Suppressor macrophage treated with lipopolysaccharide for 4 hours (primary cell): ENCODE data around the gene PNPLA3.
A peak's percentile ranks its signal among the peaks of the same experiment; 100 is the strongest.

Source experiments
- DNase-seq: peaks from one replicate; pipeline ENCODE4 v3.0.0-alpha.2; 2020

PNPLA3 gene

GRCh38 chr22:43923631-43924464 lies at the start of gene PNPLA3:
TSS of gene PNPLA3 (plus strand) at chr22:43923805. CDS start at chr22:43923912, 107 bp downstream.
- DNase-seq, result peak; percentile 77

GRCh38 chr22:43876866-43877509 lies 46.6 kb upstream of the PNPLA3 start:
- DNase-seq, result no peak

GRCh38 chr22:43878079-43878795 lies 45.4 kb upstream of the PNPLA3 start:
- no peak for DNase-seq

- DNase-seq, result no peak
These were observed 44.6 kb upstream of the PNPLA3 start for GRCh38 chr22:43878831-43879550.

GRCh38 chr22:43879901-43880540 lies 43.6 kb upstream of the PNPLA3 start:
- DNase-seq, result no peak

GRCh38 chr22:43880541-43880991 lies 43.0 kb upstream of the PNPLA3 start:
- DNase-seq, result no peak

GRCh38 chr22:43881091-43882061 lies 42.2 kb upstream of the PNPLA3 start:
- no peak for DNase-seq

GRCh38 chr22:43882122-43882767 lies 41.4 kb upstream of the PNPLA3 start:
- no peak for DNase-seq

GRCh38 chr22:43883012-43883661 lies 40.5 kb upstream of the PNPLA3 start:
- DNase-seq, result peak; percentile 63

GRCh38 chr22:43883719-43884415 lies 39.7 kb upstream of the PNPLA3 start:
- DNase-seq, result no peak

GRCh38 chr22:43884600-43885318 lies 38.8 kb upstream of the PNPLA3 start:
- peak; percentile 65 for DNase-seq

GRCh38 chr22:43885319-43885671 lies 38.3 kb upstream of the PNPLA3 start:
- DNase-seq, result no peak

- no peak for DNase-seq
These were observed 37.8 kb upstream of the PNPLA3 start for GRCh38 chr22:43885786-43886185.

- no peak for DNase-seq
These were observed 37.4 kb upstream of the PNPLA3 start for GRCh38 chr22:43886231-43886630.

- DNase-seq, result no peak
These were observed 36.2 kb upstream of the PNPLA3 start for GRCh38 chr22:43887391-43887790.

GRCh38 chr22:43888740-43889139 lies 34.9 kb upstream of the PNPLA3 start:
- DNase-seq, result no peak

- DNase-seq, result no peak
These were observed 34.3 kb upstream of the PNPLA3 start for GRCh38 chr22:43889201-43889859.

- no peak for DNase-seq
These were observed 33.7 kb upstream of the PNPLA3 start for GRCh38 chr22:43889860-43890253.
